Epithelial cell of prostate (primary cell): ENCODE measurements around the gene DYNLT5.
A peak's percentile ranks its signal among the peaks of the same experiment; 100 is the strongest.
"Not testable (repeated sequence)": the region's sequence is repeated elsewhere in the genome, so short reads cannot be mapped to it uniquely, and the experiment has no call there.

ENCODE experiments used
- DNase-seq: peaks from one replicate; pipeline ENCODE4 v3.0.0-alpha.2; 2011; ENCODE audit warnings: low read depth, low spot score
- H3K27ac ChIP-seq: fragments of 450-650 bp; 2 replicates; pipeline ENCODE4 v1.5.1; 2017; ENCODE audit warnings: mild to moderate bottlenecking

The DYNLT5 gene, protein sequence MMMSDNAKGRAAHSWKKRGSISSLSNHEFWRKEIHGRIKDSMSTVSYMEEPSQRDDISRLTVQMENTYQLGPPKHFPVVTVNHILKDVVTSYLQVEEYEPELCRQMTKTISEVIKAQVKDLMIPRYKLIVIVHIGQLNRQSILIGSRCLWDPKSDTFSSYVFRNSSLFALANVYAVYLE

DNA sequence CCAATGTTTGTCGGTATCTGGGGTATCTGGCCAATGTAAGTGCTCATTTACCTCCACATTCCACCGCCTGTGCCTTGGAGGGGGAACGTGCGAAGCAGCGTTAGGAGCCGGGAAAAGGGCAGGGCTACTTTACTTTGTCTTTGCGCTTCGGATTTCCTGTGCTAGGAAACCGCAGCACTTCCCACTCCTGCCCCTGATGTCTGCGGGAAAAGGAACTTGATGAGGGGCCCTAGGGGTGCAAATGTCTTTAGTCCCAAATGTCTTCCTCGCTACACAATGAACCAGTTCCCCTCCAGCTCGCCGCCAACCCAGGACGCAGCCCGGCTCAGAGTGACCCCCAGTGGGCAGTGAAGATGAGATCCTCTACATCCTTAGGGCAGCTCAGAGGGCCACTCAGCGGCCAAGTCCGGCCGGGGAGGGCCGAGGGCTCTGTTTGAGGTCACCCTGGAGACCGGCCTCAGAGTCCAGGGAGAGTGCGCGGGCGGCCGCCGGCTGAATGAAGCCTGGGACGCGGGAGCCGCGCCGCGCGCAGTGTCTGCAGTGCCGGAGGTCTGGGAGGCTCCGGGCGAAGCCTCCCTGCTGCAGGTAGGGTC is at the start of gene DYNLT5:
DYNLT5 (plus strand) TSS at position 460 of the 593 bp plus-strand sequence. CDS start 2,200 bp downstream, outside the sequence.
- DNase-seq: no peak
- H3K27ac ChIP-seq: no peak within 1 kb of the TSS

DNA sequence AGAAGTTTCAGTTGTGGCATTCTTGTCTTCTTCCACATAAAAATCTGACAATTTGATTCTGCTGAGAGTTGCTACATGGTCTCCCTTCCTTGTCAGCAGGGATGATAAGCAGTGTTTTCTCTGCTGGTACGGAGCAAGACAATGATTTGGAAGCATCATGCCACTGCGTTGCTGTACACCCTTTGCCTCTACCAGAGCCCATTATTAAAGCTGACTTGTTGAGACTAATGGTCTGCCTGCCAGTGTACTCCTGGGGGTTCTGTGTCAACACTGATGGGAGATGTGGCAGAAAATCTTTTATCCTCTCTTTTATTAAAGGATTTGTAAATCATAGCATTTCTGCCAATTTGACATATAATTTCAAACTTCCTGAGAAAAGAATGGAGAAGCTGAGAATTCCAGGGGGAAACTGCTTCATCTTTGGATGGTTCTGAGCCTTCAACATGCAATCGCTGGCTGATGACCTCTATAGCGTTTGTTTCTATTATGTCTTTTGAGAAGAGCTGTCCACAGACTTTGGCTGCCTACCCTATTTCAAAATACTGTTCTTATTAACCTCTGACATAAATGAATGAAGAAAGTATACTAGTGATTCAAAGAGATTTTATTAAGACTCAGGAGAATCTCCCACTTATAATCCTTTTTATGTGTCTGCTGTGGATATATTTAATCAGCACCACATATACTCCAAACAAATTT is 47.9 kb upstream of the DYNLT5 start:
- no peak for DNase-seq
- no peak overlapping the region for H3K27ac ChIP-seq

DNA sequence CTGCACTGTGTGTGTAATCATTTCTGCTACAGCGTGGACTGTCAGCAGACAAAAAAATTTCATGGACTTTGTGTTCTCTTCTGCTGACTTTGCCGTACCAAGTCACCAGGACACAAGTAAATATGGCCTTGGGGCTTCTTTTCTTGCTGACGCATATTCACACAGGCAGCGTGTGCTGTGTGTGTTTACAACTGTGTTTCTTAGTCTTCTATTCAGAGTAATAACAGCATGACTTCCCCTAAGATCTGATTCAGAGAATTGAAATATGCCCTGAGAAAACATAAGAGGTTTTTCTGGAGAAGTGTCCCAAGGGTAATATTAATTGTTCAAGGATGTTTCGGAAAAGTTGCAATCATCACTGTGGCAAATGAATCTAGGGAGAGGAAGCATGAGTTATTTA is 47.1 kb upstream of the DYNLT5 start:
- no peak overlapping the region for H3K27ac ChIP-seq
- no peak for DNase-seq

DNA sequence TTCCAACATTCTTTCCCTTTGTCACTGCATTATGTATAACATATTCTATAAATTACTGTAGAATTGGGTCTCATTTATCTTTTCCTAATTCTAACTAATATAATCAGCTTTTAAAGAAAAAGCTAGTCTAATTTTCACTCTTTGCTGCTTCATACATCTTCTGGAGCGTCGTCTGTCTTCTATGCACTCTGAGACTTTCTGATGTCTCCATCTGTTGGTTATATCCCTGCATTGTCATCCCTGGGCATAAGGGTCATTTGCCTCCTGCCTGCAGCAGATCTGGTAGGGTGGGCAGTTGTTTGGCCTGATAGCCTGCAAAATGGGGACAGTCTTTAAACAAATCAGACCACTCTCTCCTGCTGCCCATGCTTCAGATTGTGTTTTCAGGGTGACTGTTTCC is 40.8 kb upstream of the DYNLT5 start:
- H3K27ac ChIP-seq: no peak overlapping the region
- DNase-seq: no peak

DNA sequence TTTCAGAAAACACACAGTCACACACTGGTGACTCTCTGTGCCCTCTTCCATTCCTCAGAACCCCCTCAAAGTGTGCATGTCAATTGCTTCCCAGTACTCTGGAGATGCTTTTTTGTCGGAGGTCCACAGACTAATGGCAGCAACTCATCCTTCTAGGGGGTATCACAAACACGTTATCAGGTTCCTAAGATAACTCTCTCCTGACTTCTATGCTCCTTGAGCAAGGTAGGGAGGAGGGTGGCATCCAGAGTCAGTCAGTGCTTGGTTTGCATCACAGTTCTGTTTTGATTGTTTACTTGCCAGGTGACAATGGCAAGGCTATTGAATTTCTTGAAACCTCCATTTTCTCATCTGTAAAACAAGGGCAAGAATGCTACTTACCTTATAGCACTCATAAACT is 39.4 kb upstream of the DYNLT5 start:
- no peak for DNase-seq
- H3K27ac ChIP-seq: no peak overlapping the region

DNA sequence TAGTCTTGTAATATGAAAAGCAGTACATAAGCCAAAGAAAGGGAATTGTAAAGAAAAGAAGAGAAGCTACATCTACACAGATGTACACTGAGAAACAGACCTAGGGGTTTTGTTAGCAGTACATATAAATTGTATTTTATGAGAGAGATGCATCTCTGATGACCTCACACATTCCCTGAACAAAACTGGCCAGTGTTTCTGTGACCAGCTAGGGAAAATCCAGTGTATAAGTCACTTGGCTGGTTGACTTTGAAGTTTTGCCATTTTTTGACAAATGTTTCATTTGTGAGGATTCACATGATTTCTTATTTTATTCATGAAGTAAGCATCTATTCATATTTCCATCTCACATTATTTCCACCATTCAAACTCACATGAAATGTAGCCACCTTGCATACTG is 28.3 kb upstream of the DYNLT5 start:
- H3K27ac ChIP-seq: no peak overlapping the region
- no peak for DNase-seq

DNA sequence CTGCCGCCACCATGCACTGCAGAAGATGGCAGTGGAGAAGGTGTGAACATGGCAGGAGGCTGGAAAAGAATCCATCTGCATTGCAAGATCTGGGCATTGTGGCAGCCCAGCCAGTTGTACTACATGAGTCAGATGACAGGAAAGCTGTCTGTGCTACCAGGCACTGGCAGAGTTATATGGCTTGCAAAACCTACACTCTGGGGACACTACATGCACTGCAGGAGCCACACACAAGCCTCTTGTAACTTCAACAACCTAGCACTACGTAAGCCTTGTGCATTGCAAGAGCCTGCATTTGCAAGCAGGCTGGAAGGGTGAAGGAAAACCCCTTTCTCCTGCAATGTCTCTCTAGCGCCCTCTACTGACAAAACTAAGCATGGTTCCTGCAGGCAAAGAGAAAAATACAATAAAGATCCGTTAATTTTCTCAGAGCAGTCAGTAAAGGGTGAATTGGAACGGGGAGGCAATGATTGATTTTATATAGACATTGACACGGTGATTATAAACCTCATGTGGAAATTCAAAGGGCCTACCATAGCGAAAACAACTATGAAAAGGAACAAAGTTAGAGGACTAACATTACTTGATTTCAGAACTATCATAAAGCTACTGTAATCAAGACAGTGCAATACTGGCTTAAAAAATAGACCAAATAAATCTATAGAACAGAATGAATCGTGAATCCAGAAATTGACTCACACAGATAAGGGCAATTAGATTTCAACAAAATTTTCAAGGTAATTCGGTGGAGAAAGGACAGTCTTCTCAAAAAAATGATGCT is 26.2 kb upstream of the DYNLT5 start:
- no peak overlapping the region for H3K27ac ChIP-seq
- DNase-seq: peak; percentile 12

GRCh38 chr1:66728021-66728420 is 24.2 kb upstream of the DYNLT5 start:
- H3K27ac ChIP-seq: peak overlapping the region; percentile 43
- DNase-seq: no peak

- H3K27ac ChIP-seq: peak overlapping the region; percentile 43
- not testable (repeated sequence) for DNase-seq
These were observed 23.5 kb upstream of the DYNLT5 start for GRCh38 chr1:66728716-66729115.

DNA sequence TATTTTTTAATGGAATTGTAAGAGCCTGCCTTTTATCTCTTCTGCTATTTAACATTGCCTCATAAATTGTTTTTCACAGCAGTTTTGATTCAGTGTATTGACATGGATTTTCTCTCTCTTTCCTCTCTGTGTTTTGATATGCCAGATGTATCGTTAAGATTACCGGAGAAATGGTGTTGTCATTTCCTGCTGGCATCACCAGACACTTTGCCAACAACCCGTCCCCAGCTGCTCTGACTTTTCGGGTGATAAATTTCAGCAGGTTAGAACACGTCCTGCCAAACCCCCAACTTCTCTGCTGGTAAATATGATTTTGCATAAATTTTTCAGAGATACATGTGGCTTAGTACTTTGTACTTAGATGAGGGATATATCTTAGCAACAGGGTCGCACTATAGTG is 23.1 kb upstream of the DYNLT5 start:
- H3K27ac ChIP-seq: peak overlapping the region; percentile 43
- DNase-seq: peak; percentile 37

- H3K27ac ChIP-seq: peak overlapping the region; percentile 43
- DNase-seq: no peak
These were observed 22.7 kb upstream of the DYNLT5 start for GRCh38 chr1:66729523-66729922.

DNA sequence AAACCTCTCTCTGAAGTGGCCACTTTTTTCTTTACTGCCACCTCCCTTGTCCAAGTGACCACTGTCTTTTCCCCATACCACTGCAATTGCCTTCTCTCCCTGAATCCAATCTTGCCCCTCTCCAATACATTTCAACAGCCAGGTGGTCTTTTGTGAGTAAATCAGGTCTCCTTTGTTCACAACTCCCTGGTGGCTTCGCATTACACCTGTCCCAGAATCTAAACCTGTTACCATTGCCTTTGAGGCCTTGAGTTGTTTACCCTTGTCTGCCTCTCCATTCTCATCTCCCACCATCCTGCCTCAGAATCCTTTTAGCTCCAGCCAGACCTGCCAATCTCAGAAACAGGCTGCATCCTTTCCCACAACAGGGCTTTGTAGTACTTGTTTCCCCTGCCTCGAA is 21.8 kb upstream of the DYNLT5 start:
- no peak overlapping the region for H3K27ac ChIP-seq
- no peak for DNase-seq

DNA sequence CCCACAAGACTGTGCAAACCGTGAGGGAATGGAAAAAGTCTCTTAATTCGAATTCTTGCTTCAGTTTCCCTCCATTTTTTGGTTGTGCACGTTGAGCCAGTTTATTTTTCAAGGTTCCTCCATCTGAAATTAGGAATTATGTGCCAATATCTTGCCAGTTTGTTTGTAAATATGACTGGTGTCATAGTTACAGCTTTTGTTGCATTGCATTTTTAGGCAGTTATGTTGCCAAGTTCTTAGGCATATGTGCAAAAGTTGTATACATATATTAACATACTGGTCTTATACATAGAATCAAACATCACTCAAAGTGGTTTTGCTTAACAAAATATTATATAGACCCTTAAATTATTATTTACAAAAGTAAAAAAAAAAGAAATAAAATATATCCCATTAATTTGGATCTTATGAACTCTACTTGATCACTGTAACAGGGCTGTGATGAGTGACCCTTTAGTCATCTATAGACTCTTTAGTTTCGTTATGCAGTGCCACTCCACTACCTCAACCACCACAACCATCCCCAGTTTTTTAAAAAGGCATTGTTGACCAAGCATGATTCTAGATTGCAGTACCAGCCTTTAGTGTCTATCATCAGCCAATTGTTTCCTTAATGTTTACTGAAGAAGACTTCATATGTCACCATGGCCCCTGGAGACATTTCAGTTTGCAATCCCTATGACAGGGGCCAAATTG is 20.9 kb upstream of the DYNLT5 start:
- H3K27ac ChIP-seq: no peak overlapping the region
- DNase-seq: no peak

DNA sequence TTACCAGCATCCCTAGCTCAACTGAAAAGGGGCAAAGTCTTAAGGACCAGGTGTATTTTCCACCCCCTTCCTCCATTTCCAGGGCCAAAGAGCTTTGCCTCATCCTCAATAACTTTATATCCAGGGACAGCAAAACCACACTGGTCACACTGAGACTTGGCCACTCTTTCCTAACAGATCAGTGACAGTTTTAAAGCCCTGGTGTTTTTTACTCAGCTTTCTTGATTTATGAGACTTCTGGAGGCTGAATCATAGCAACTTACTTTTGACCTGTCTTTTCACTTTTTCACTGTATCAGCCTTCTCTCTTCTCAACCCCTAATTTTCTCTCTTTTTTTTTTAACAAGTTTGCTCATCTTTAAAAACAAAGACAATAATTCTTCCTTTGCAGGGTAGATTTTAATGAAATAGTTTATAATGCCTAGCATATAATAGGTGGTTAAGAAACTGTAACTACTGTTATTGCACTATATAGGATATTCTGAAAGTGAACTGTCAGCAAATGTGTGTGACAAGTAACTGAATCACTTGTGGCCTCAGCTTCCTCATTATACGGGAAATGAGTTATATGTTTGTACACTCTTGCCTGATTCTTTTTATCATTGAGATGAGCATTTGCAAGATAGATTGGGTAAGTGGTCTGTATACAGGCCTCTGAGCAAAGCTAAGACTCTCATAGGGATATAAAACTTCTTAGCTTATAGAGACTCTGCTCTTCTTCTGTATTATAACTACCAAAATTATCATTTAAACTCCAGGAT is 19.7 kb upstream of the DYNLT5 start:
- peak overlapping the region; percentile 49 for H3K27ac ChIP-seq
- no peak for DNase-seq

DNA sequence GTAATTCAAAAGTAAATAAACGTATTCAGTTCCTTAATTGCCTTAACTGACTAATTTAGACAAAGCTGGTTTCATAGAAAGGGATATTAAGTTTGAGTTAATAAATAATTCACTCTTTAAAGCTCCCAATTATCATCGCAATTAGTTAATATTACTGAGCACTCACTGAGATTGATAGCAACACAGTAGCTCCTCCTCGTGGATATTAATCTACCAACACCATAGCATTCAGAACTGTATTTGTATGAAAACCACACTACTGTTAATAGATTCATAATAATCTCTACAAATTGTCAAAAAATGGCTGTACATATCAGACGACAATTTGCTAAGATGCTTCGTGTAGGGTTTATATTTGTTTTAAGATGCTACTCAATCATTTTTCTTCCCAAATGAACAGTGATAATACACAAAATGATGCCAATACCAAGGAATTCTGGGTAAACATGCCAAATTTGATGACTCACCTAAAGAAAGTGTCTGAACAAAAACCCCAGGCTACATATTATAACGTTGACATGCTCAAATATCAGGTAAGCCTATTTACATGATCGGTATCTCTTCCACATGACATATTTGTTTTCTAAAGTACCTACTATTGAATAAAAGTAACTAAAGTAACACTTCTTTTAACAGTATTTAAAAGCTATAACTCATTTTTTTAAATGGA is 18.8 kb upstream of the DYNLT5 start:
- H3K27ac ChIP-seq: peak overlapping the region; percentile 49
- DNase-seq: peak; percentile 26

GRCh38 chr1:66734531-66734930 is 17.7 kb upstream of the DYNLT5 start:
- not testable (repeated sequence) for H3K27ac ChIP-seq, DNase-seq

DNA sequence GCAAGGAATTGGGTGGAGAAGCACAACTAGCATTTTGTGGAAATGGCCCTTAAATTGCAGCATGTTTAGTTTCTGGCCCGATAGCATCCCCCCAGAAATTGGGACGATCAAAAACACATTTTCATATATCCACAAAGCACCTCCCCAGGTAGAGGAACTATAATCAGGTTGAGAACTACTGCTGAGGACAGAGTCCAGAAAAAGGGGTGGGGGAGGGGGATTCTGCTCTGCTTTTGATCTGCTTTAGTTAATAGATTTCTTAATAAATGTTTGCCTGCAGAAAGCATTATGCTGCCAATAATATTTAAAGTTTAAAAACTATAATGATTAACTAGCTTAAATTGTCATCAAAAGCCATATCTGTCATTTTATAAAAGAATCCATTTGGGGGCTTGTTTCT is 14.4 kb upstream of the DYNLT5 start:
- no peak overlapping the region for H3K27ac ChIP-seq
- no peak for DNase-seq

- H3K27ac ChIP-seq: no peak overlapping the region
- DNase-seq: no peak
These were observed 12.7 kb upstream of the DYNLT5 start for GRCh38 chr1:66739401-66740157.
